ENCODE data around the gene RRP9.
A peak's percentile ranks its signal among the peaks of the same experiment; 100 is the strongest.

RRP9 gene

DNA sequence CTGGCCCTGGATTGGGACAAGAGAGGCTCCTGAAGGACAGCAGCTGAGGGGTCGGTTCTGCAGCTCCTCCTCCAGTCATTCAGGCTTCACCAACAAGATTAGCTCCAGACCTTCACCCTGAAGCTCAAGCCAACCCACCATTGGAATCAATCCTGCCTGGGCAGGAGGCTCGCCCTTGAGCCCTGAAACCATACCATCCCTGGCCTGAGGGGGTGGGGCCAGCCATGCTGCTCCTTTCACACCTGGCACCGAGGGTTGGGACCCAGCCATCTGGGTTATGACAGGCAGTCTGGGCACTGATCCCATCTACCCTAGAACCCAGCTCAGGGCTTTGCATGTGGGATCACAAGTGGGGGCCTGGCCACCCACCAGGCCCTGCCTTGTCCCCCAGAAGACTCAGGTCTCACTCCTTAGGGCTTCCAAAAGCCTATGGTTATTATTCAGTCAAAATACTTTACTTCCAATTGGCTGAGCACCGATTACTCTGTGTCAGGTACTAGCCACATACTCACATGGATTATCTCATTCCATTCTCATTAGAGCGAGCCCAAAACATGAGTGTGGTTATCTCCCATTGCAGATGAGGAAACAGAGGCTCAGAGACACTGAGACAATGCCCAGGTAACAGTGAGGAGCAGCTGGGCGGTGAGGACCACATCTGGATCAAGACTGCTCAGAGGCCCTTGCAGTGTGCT lies 29.0 kb upstream of the RRP9 start:
- no peak overlapping the region for H3K9ac ChIP-seq (ENCODE audit: low read depth in 1 of 2, low read length in 2 of 2)
- H3K4me3 ChIP-seq (ENCODE audit: low read depth in 1 of 2, low read length in 2 of 2) = no peak overlapping the region
- H3K9me3 ChIP-seq (ENCODE audit: control insufficient read depth in 1 of 2, low read length in 2 of 2) = no peaks in the 10 kb centered on the region
- H3K27ac ChIP-seq (ENCODE audit: low read depth, low read length) = no peak overlapping the region
- H3K27me3 ChIP-seq (ENCODE audit: control insufficient read depth in 1 of 2, insufficient read depth in 2 of 2, low read length in 2 of 2) = no peaks in the 10 kb centered on the region
- no peaks in the 10 kb centered on the region for H3K36me3 ChIP-seq (ENCODE audit: control insufficient read depth in 1 of 2, insufficient read depth in 2 of 2, low read length in 2 of 2)
- H3K4me1 ChIP-seq (ENCODE audit: control insufficient read depth in 1 of 2, insufficient read depth in 2 of 2, low read length in 2 of 2) = peaks cover 30 to 43% of the 10 kb centered on the region in 2 donors

DNA sequence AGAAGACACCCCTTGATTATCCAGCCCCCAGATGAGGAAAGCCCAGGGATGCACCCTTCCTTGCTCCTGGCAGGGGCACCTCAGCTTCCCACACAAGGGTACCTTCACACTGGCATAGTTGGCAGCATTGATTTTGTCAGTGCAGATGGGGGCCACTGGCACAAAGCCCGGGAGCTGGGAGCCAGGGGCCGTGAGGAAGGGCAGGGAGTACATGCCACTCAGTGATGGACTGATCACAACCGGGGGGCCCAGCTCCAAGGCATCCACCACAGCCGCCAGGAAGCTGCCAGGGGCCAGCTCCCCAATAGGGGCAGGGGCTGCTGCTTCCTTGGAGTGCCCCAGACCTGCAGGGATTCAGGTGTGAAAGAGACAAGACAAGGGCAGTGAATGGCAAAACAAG lies 28.1 kb upstream of the RRP9 start:
- Histone ChIP-seq H3K36me3 (ENCODE audit: control insufficient read depth in 1 of 2, insufficient read depth in 2 of 2, low read length in 2 of 2) (no peaks in the 10 kb centered on the region), H3K4me3 (ENCODE audit: low read depth in 1 of 2, low read length in 2 of 2) (no peak overlapping the region), H3K9ac (ENCODE audit: low read depth in 1 of 2, low read length in 2 of 2) (no peak overlapping the region), H3K4me1 (ENCODE audit: control insufficient read depth in 1 of 2, insufficient read depth in 2 of 2, low read length in 2 of 2) (peaks cover 26 to 38% of the 10 kb centered on the region in 2 donors), H3K27me3 (ENCODE audit: control insufficient read depth in 1 of 2, insufficient read depth in 2 of 2, low read length in 2 of 2) (no peaks in the 10 kb centered on the region), H3K9me3 (ENCODE audit: control insufficient read depth in 1 of 2, low read length in 2 of 2) (no peaks in the 10 kb centered on the region), H3K27ac (ENCODE audit: low read depth, low read length) (no peak overlapping the region)

DNA sequence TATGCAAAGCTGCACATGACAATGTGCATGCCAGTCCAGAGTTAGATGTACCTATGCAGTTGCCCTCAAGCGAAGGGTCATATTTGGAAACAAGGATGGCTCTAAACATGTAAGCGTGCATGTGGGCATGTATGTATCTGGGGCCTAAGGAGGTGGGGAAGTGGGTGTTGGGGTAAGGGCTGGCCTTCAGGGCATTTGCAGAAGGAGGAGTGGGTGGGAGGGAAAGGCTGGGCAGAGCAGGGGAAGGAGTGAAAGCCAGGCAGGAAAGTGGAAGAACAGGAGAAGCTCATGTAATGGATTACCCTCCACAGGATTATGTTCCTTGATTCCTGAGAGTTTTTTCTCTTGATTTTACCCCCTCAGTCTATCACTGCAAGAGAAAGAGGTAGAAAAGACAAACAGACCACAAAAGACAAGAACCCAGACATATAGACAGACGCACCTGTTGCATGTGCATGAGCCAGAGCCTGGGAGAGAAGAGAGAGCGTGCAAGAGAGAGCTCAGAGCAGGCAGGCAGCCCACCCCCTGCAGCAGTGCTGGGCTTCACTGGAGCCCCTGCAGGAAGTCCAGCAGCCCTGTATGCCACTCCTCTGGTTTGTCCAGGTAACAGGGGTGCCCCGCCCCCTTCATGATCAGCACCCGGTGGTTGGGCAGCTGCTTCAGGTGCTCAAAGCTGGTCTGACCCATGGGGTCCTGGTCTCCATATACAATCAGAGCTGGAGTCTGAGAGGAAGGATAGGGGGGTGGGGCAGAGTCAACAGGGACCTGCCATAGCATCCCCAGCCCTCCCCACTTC lies 27.4 kb upstream of the RRP9 start:
- Histone ChIP-seq H3K9me3 (ENCODE audit: control insufficient read depth in 1 of 2, low read length in 2 of 2) (no peaks in the 10 kb centered on the region), H3K27ac (ENCODE audit: low read depth, low read length) (no peak overlapping the region), H3K36me3 (ENCODE audit: control insufficient read depth in 1 of 2, insufficient read depth in 2 of 2, low read length in 2 of 2) (no peaks in the 10 kb centered on the region), H3K27me3 (ENCODE audit: control insufficient read depth in 1 of 2, insufficient read depth in 2 of 2, low read length in 2 of 2) (no peaks in the 10 kb centered on the region), H3K4me1 (ENCODE audit: control insufficient read depth in 1 of 2, insufficient read depth in 2 of 2, low read length in 2 of 2) (peaks cover 20 to 30% of the 10 kb centered on the region in 2 donors), H3K9ac (ENCODE audit: low read depth in 1 of 2, low read length in 2 of 2) (peak overlapping the region in 1 of 2 donors; percentile 1), H3K4me3 (ENCODE audit: low read depth in 1 of 2, low read length in 2 of 2) (peak overlapping the region in 1 of 2 donors; percentile 8)

DNA sequence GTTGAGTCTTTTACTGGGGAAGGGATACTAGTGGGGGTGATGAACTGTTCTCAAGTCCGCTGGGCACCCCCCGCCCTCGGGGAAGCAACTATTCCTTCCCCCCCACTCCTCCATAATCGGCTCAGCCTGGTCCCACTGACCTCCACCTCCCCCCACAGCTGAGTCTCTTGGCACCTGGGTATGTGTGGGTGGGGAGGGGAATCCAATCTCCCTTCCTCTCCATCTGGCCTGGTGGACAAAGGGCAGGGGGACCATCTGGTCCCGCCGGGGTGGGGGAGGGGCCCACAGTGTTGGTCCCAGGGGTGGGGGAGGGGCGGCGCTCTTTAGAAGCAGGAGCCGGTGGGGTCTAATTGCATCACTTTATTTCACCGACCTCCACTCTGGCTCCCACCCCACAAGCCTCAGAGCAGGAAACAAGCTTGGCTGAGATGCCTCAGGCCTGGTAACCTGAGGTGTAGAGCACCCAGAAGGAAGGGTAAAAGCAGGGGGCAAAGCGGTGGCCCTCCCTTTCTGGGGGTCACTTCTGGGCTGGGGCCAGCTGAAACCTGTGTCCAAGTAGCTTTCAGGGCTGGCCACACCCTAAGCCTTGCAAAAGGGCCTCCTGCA lies 26.6 kb upstream of the RRP9 start:
- H3K4me3 ChIP-seq (ENCODE audit: low read depth in 1 of 2, low read length in 2 of 2) = peak overlapping the region; percentile 70 to 75
- no peaks in the 10 kb centered on the region for H3K27me3 ChIP-seq (ENCODE audit: control insufficient read depth in 1 of 2, insufficient read depth in 2 of 2, low read length in 2 of 2)
- H3K9me3 ChIP-seq (ENCODE audit: control insufficient read depth in 1 of 2, low read length in 2 of 2) = no peaks in the 10 kb centered on the region
- peaks cover 18 to 29% of the 10 kb centered on the region in 2 donors for H3K4me1 ChIP-seq (ENCODE audit: control insufficient read depth in 1 of 2, insufficient read depth in 2 of 2, low read length in 2 of 2)
- peak overlapping the region; percentile 38 for H3K27ac ChIP-seq (ENCODE audit: low read depth, low read length)
- no peaks in the 10 kb centered on the region for H3K36me3 ChIP-seq (ENCODE audit: control insufficient read depth in 1 of 2, insufficient read depth in 2 of 2, low read length in 2 of 2)
- peak overlapping the region; percentile 44 to 74 for H3K9ac ChIP-seq (ENCODE audit: low read depth in 1 of 2, low read length in 2 of 2)

DNA sequence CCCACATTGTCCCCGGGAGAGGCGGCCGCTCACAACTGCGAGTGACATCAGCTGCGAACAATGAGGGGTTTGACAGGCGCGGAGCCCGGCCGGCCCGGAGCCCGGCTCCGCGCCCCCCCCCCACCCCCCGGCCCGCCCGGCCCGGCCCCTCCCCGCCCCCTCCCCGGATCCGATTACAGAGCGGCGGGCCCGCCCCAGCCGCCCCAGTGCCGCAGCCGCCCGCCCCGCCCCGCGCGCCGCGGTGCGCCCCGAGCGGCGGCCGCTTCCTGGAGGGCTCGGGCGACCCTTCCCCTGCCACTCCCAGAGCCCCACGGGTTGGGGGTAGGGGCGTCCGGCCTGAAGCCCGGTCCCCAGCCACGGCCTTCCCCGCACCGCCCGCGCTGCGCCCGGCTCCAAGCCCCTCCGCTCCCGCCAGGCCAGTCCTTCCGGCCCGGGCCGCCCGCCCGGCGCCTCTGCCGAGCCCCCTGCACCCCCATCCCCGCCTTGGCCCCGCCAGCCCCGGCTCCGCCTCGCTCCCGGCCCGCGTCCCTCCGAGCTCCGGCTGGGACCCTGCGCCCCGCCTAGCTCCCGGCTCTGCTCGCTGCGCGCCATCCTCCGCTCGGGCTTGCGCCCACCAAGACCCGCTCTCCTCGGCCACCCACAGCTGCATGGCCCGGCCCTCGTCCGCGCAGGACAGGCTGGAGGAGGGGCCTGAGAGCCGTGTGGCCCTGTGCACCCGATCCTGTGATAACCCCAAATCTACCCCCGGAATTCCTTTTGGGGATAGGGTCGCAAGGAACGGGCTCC lies 25.9 kb upstream of the RRP9 start, which contains the start of gene PCBP4:
Gene PCBP4, minus strand, starts transcription at position 71 of the 786 bp plus-strand sequence. CDS start 6,214 bp downstream, outside the sequence.
- peak within 1 kb of the TSS; percentile 76 to 81 for H3K4me3 ChIP-seq (ENCODE audit: low read depth in 1 of 2, low read length in 2 of 2)
- H3K36me3 ChIP-seq (ENCODE audit: control insufficient read depth in 1 of 2, insufficient read depth in 2 of 2, low read length in 2 of 2) = no peaks in the 10 kb centered on the region
- no peaks in the 10 kb centered on the region for H3K27me3 ChIP-seq (ENCODE audit: control insufficient read depth in 1 of 2, insufficient read depth in 2 of 2, low read length in 2 of 2)
- peaks cover 18 to 26% of the 10 kb centered on the region in 2 donors for H3K4me1 ChIP-seq (ENCODE audit: control insufficient read depth in 1 of 2, insufficient read depth in 2 of 2, low read length in 2 of 2)
- H3K27ac ChIP-seq (ENCODE audit: low read depth, low read length) = peak within 1 kb of the TSS; percentile 38
- H3K9me3 ChIP-seq (ENCODE audit: control insufficient read depth in 1 of 2, low read length in 2 of 2) = no peaks in the 10 kb centered on the region
- peak within 1 kb of the TSS; percentile 64 to 85 for H3K9ac ChIP-seq (ENCODE audit: low read depth in 1 of 2, low read length in 2 of 2)

DNA sequence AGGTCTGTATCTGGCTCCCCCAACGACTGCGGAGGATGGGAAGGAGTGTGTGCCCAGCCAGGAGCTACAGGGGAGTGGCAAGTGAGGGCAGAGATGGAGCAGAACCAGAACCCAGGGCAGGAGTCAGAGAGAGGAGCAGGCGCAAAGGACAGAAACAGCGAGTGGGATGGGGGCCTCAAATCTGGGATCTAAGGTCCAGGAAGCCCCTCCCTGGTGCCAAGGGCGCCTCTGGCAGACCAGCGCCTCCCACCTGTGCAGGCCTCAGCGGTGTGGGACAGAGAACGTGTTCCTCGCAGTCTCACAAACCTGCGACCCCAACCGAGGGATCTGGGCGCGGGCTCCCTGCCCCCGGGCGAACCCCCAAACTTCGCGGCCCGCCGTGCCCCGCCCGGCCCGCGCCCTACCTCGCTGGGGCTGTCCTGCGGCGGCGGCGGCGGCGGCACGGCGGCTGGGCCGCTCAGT lies 25.2 kb upstream of the RRP9 start:
- H3K9me3 ChIP-seq (ENCODE audit: control insufficient read depth in 1 of 2, low read length in 2 of 2) = no peaks in the 10 kb centered on the region
- no peaks in the 10 kb centered on the region for H3K36me3 ChIP-seq (ENCODE audit: control insufficient read depth in 1 of 2, insufficient read depth in 2 of 2, low read length in 2 of 2)
- H3K4me1 ChIP-seq (ENCODE audit: control insufficient read depth in 1 of 2, insufficient read depth in 2 of 2, low read length in 2 of 2) = peaks cover 18 to 25% of the 10 kb centered on the region in 2 donors
- peak overlapping the region; percentile 36 for H3K27ac ChIP-seq (ENCODE audit: low read depth, low read length)
- H3K9ac ChIP-seq (ENCODE audit: low read depth in 1 of 2, low read length in 2 of 2) = peak overlapping the region; percentile 64 to 85
- peak overlapping the region; percentile 76 to 81 for H3K4me3 ChIP-seq (ENCODE audit: low read depth in 1 of 2, low read length in 2 of 2)
- no peaks in the 10 kb centered on the region for H3K27me3 ChIP-seq (ENCODE audit: control insufficient read depth in 1 of 2, insufficient read depth in 2 of 2, low read length in 2 of 2)

DNA sequence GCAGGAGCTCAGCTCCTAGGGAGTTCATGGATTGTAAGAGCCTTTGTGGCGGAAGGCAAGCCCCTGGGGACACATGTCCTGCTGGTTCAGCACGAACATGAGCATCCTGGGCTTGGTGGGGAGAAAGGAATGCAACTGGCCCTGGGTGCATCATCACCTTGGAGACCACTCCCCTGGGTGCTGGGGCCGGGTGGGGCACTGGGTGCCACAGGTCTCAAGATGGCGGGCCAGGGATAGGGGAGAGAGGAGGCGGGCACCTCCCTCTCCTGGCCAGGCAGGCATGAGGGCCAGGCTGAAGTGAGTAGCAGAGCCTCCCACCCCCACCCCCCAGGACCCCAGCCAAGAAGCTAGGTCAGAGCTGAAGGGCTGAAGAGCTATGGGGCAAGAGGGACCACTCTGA lies 24.8 kb upstream of the RRP9 start:
- Histone ChIP-seq H3K27me3 (ENCODE audit: control insufficient read depth in 1 of 2, insufficient read depth in 2 of 2, low read length in 2 of 2) (no peaks in the 10 kb centered on the region), H3K9ac (ENCODE audit: low read depth in 1 of 2, low read length in 2 of 2) (peak overlapping the region in 1 of 2 donors; percentile 64), H3K27ac (ENCODE audit: low read depth, low read length) (no peak overlapping the region), H3K36me3 (ENCODE audit: control insufficient read depth in 1 of 2, insufficient read depth in 2 of 2, low read length in 2 of 2) (no peaks in the 10 kb centered on the region), H3K4me1 (ENCODE audit: control insufficient read depth in 1 of 2, insufficient read depth in 2 of 2, low read length in 2 of 2) (peaks cover 17 to 24% of the 10 kb centered on the region in 2 donors), H3K9me3 (ENCODE audit: control insufficient read depth in 1 of 2, low read length in 2 of 2) (no peaks in the 10 kb centered on the region), H3K4me3 (ENCODE audit: low read depth in 1 of 2, low read length in 2 of 2) (peak overlapping the region; percentile 76 to 81)

DNA sequence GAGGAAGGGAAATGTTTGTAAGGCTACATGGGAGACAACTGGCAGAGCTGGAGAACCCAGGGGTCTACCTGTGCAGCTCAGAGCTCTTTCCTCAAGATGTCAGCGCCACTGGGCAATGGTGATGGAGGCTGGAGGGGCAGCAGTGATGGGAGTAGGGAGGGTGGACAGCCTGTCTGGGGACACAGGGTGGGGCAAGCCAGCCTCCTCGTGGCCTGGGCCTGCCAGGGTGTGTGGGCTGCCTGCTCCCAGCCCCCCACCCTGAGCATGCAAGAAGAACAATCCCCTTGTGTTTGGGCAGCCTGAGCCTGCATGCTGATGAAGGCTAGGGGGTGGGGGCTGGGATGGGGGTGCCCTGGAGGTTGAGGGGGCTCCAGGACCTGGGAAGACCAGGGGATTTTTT lies 24.3 kb upstream of the RRP9 start:
- no peak overlapping the region for H3K27ac ChIP-seq (ENCODE audit: low read depth, low read length)
- H3K4me1 ChIP-seq (ENCODE audit: control insufficient read depth in 1 of 2, insufficient read depth in 2 of 2, low read length in 2 of 2) = peaks cover 12 to 20% of the 10 kb centered on the region in 2 donors
- no peak overlapping the region for H3K9ac ChIP-seq (ENCODE audit: low read depth in 1 of 2, low read length in 2 of 2)

DNA sequence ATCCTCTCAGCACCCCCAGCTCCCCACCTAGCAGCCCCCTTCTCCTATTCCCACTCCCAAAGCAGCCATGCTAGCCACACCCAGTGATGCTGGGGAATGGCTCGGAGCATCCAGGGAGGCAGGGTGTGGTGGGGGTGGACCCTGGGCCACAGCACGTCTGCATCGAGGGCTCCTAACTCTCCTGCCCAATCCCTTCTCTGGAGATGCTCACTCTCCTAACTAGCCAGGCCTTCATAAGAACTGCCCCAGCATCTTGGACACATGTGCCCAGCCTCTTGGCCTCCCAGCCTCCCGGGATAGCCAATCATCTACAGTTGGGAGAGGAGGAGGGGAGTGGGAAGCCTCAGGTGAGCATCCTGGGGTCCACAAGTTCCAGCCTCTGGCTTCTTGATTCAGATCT lies 22.8 kb upstream of the RRP9 start:
- Histone ChIP-seq H3K9me3 (ENCODE audit: control insufficient read depth in 1 of 2, low read length in 2 of 2) (no peaks in the 10 kb centered on the region), H3K27me3 (ENCODE audit: control insufficient read depth in 1 of 2, insufficient read depth in 2 of 2, low read length in 2 of 2) (no peaks in the 10 kb centered on the region), H3K27ac (ENCODE audit: low read depth, low read length) (no peak overlapping the region), H3K9ac (ENCODE audit: low read depth in 1 of 2, low read length in 2 of 2) (no peak overlapping the region), H3K4me3 (ENCODE audit: low read depth in 1 of 2, low read length in 2 of 2) (no peak overlapping the region), H3K36me3 (ENCODE audit: control insufficient read depth in 1 of 2, insufficient read depth in 2 of 2, low read length in 2 of 2) (peaks cover 0 to 3% of the 10 kb centered on the region in 2 donors), H3K4me1 (ENCODE audit: control insufficient read depth in 1 of 2, insufficient read depth in 2 of 2, low read length in 2 of 2) (peaks cover 7 to 14% of the 10 kb centered on the region in 2 donors)

More for the DNA sequence above, 24.3 kb upstream of the RRP9 start:
- H3K9me3 ChIP-seq (ENCODE audit: control insufficient read depth in 1 of 2, low read length in 2 of 2) = no peaks in the 10 kb centered on the region
- H3K27me3 ChIP-seq (ENCODE audit: control insufficient read depth in 1 of 2, insufficient read depth in 2 of 2, low read length in 2 of 2) = no peaks in the 10 kb centered on the region
- no peaks in the 10 kb centered on the region for H3K36me3 ChIP-seq (ENCODE audit: control insufficient read depth in 1 of 2, insufficient read depth in 2 of 2, low read length in 2 of 2)
- peak overlapping the region in 1 of 2 donors; percentile 81 for H3K4me3 ChIP-seq (ENCODE audit: low read depth in 1 of 2, low read length in 2 of 2)

All from duodenal mucosa (tissue), 2 donors.